Ascending aorta (tissue), 2 donors: ENCODE results near the gene KIFBP. TPM values are rescaled to one million over a fixed set of nuclear protein-coding genes. Genes with fewer than 3 reads are reported as not detected.

Experiments used
- DNase-seq, 2 donors: peaks; one replicate each; pipeline ENCODE4 v3.0.0-alpha.2; 2019; ENCODE audit warnings: low spot score in 2 of 2
- H3K27ac ChIP-seq, 2 donors: fragments of 200-600 bp; sonication (generic); one replicate each; pipeline ENCODE4 v1.5.1; 2016 to 2017; ENCODE audit warnings: mild to moderate bottlenecking in 1 of 2
- H3K27me3 ChIP-seq: fragments of 200-600 bp; sonication (generic); one replicate; pipeline ENCODE4 v1.5.1; 2017
- H3K36me3 ChIP-seq, 2 donors: fragments of 200-600 bp; sonication (generic); one replicate each; pipeline ENCODE4 v1.5.1; 2016
- H3K4me1 ChIP-seq, 2 donors: fragments of 200-600 bp; sonication (generic); one replicate each; pipeline ENCODE4 v1.5.1; 2016 to 2017; ENCODE audit warnings: mild to moderate bottlenecking in 1 of 2
- H3K4me3 ChIP-seq, 2 donors: fragments of 200-600 bp; sonication (generic); one replicate each; pipeline ENCODE4 v1.5.1; 2016 to 2017; ENCODE audit warnings: mild to moderate bottlenecking in 1 of 2
- H3K9me3 ChIP-seq, 2 donors: fragments of 200-600 bp; sonication (generic); one replicate each; pipeline ENCODE4 v1.5.1; 2016
- CTCF ChIP-seq, 3 experiments: fragments of 200-600 bp in 2 of 3; fragments of 450-650 bp in 1 of 3; sonication (generic) in 2 of 3; IDR thresholded peaks; one replicate each; pipeline ENCODE4 v1.5.1; 2016 to 2019; ENCODE audit warnings: antibody characterized with exemption in 3 of 3, mild to moderate bottlenecking in 1 of 3, moderate library complexity in 1 of 3
- intact Hi-C: fragments of 100-400 bp; cut with DNase I; formaldehyde crosslinking; loops from one replicate; pipeline ENCODE4 v1.15.1; 2023
- total RNA-seq: library from RNA; depleted of rRNA; stranded (reverse); fragments of >200 nt; gene quantifications from one replicate; pipeline ENCODE4 v1.1.0, GENCODE V29; 2016

KIFBP gene
- total RNA-seq, 1 donor from 2014 or later: 25.3 TPM

- H3K36me3 ChIP-seq: no peaks in the 10 kb centered on the region
- H3K27me3 ChIP-seq: no peaks in the 10 kb centered on the region
- intact Hi-C loops: no loop called here
- no peaks in the 10 kb centered on the region for H3K4me1 ChIP-seq
- H3K27ac ChIP-seq: no peak overlapping the region
- no peak for DNase-seq
- no peaks in the 10 kb centered on the region for H3K9me3 ChIP-seq
- TF ChIP-seq CTCF (IDR thresholded peaks at IDR 0.05): no peak
- no peak overlapping the region for H3K4me3 ChIP-seq
These were observed 54.2 kb downstream of the KIFBP start for GRCh38 chr10:69042838-69043237.

GRCh38 chr10:69043931-69044531, 55.4 kb downstream of the KIFBP start:
- Histone ChIP-seq H3K27ac (no peak overlapping the region), H3K36me3 (no peaks in the 10 kb centered on the region), H3K4me3 (no peak overlapping the region), H3K9me3 (no peaks in the 10 kb centered on the region), H3K4me1 (no peaks in the 10 kb centered on the region), H3K27me3 (no peaks in the 10 kb centered on the region)
- no peak for DNase-seq
- no peak for TF ChIP-seq CTCF (IDR thresholded peaks at IDR 0.05)
- intact Hi-C loops: no loop called here

GRCh38 chr10:69044546-69044945, 55.9 kb downstream of the KIFBP start:
- Histone ChIP-seq H3K27ac (no peak overlapping the region), H3K4me1 (no peaks in the 10 kb centered on the region), H3K9me3 (no peaks in the 10 kb centered on the region), H3K36me3 (no peaks in the 10 kb centered on the region), H3K27me3 (no peaks in the 10 kb centered on the region), H3K4me3 (no peak overlapping the region)
- intact Hi-C loops: no loop called here
- TF ChIP-seq CTCF (IDR thresholded peaks at IDR 0.05): no peak
- DNase-seq: no peak

- Histone ChIP-seq H3K9me3 (no peaks in the 10 kb centered on the region), H3K4me1 (no peaks in the 10 kb centered on the region), H3K36me3 (no peaks in the 10 kb centered on the region), H3K27me3 (no peaks in the 10 kb centered on the region), H3K4me3 (no peak overlapping the region), H3K27ac (peak overlapping the region in 1 of 2 donors; percentile 12)
- no peak for DNase-seq
- TF ChIP-seq CTCF (IDR thresholded peaks at IDR 0.05): no peak
- intact Hi-C loops: no loop called here
These were observed 57.1 kb downstream of the KIFBP start for GRCh38 chr10:69045441-69046300.

GRCh38 chr10:69047111-69047832, 58.7 kb downstream of the KIFBP start:
- Histone ChIP-seq H3K4me3 (no peak overlapping the region), H3K4me1 (no peaks in the 10 kb centered on the region), H3K36me3 (no peaks in the 10 kb centered on the region), H3K27ac (peak overlapping the region; percentile 34 to 50), H3K9me3 (no peaks in the 10 kb centered on the region), H3K27me3 (no peaks in the 10 kb centered on the region)
- DNase-seq: no peak
- no peak for TF ChIP-seq CTCF (IDR thresholded peaks at IDR 0.05)
- intact Hi-C loops: no loop called here
